ENCODE measurements around the gene TLE4.

GRCh38 chr9:79610791-79611614 is 39.2 kb downstream of the TLE4 start:
- TF ChIP-seq POLR2A (IDR thresholded peaks at IDR 0.05; ENCODE audit: low read length) = no peak
- TF ChIP-seq GATA1 (IDR thresholded peaks at IDR 0.05; ENCODE audit: low read depth, low read length) = no peak

Measured in erythroblast (primary cell).